ENCODE results near the gene USP54. TPM values are rescaled to one million over a fixed set of nuclear protein-coding genes. Genes with fewer than 3 reads are reported as not detected.

The USP54 gene
- total and polyA plus RNA-seq, 9 of the 15 experiments (the other 6 are each of a cell fraction or from before 2014, with no cell fraction given) = 3.8 to 40.1 (median 16.9) TPM

DNA sequence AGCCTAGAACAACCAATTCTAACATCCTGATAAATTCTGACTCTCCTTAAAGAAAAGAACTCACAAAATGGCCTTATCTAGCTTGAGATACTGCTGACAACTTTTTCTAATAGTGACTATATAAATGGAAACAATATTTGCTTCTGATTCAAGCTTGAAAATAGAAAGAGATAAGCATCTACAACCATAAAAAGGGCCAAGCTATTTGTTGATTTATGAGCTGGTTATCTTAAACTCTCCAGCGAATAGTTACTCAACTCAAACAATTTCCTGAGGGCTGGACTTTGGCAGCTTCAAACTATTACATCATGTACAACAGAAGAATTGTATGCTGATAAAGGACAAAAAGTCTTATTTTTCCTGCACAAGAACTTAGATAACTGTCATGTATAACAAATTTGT is 4.6 kb downstream of the USP54 start (continued):
- TF ChIP-seq JUND (IDR thresholded peaks at IDR 0.05; ENCODE audit: borderline replicate concordance, low read depth, low read length) = peak; percentile 71; the same call in 1 of the 2 replicates
- TF ChIP-seq JUND (tag; IDR thresholded peaks at IDR 0.05; ENCODE audit: borderline replicate concordance, low read depth, low read length) = peak; percentile 68; the same call in 2 of the 3 replicates
- peak; percentile 51 for TF ChIP-seq TAL1 (IDR thresholded peaks at IDR 0.05)
- TF ChIP-seq POLR2A (conservative IDR thresholded peaks at IDR 0.05) = no peak
- TF ChIP-seq RBM17 (IDR thresholded peaks at IDR 0.05; ENCODE audit: borderline replicate concordance, low read depth, low read length) = no peak
- no peak for TF ChIP-seq TAF9B (IDR thresholded peaks at IDR 0.05; ENCODE audit: partially characterized antibody)
- peak; percentile 65 for TF ChIP-seq GATA2 (CRISPR knock-in tag; IDR thresholded peaks at IDR 0.05)
- TF ChIP-seq NBN (IDR thresholded peaks at IDR 0.05; ENCODE audit: low read depth) = peak; percentile 25; the same call in 1 of the 2 replicates

DNA sequence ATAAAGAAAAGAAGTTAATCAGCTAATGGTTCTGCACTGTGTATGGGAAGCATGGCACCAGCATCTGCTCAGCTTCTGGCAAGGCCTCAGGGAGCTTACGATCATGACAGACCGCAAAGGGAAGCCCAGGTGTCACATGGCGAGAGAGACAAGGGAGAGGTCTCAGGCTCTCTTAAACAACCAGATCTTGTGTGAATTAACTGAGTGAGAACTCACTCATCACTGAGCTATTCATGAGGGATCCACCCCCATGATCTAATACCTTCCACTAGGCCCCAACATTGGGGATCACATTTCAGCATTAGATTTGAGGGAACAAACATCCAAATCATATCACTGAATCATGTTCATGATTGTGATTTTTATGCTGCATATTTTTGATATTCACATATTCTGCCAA is 5.8 kb downstream of the USP54 start:
- Histone ChIP-seq H3K4me1 (replicated peaks in 1 of 2; ENCODE audit: control insufficient read depth in 2 of 2, insufficient read depth in 2 of 2, low read length in 2 of 2) (peaks cover 4 to 8% of the 10 kb centered on the region in 2 experiments; a peak in 3 of 5 replicates), H3K4me3 (no peak overlapping the region), H3K9me1 (ENCODE audit: control insufficient read depth, insufficient read depth, low read length) (no peaks in the 10 kb centered on the region), H4K20me1 (replicated peaks; ENCODE audit: control insufficient read depth, insufficient read depth, low read length) (no peaks in the 10 kb centered on the region), H3K27ac (ENCODE audit: extremely low read depth, low read depth, low read length) (no peak overlapping the region), H3K9ac (ENCODE audit: insufficient read depth in 1 of 2, low read depth in 2 of 2, low read length in 2 of 2) (no peak overlapping the region), H3K4me2 (ENCODE audit: insufficient read depth, low read length) (no peak overlapping the region), H3K36me3 (ENCODE audit: control insufficient read depth, insufficient read depth, low read length) (no peaks in the 10 kb centered on the region), H3K79me2 (ENCODE audit: control insufficient read depth, insufficient read depth, low read length) (no peaks in the 10 kb centered on the region), H3K9me3 (replicated peaks; ENCODE audit: control insufficient read depth, insufficient read depth, low read depth, low read length) (no peaks in the 10 kb centered on the region; the same call in 1 of the 2 replicates), H3K27me3 (ENCODE audit: control insufficient read depth in 2 of 2, insufficient read depth in 2 of 2, low read length in 2 of 2) (no peaks in the 10 kb centered on the region), H2AFZ (ENCODE audit: low read depth, low read length) (no peak overlapping the region)
- TF ChIP-seq, protein P1, sequence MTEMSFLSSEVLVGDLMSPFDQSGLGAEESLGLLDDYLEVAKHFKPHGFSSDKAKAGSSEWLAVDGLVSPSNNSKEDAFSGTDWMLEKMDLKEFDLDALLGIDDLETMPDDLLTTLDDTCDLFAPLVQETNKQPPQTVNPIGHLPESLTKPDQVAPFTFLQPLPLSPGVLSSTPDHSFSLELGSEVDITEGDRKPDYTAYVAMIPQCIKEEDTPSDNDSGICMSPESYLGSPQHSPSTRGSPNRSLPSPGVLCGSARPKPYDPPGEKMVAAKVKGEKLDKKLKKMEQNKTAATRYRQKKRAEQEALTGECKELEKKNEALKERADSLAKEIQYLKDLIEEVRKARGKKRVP (CRISPR knock-in tag; IDR thresholded peaks at IDR 0.05) = no peak
- TF ChIP-seq ZNF316 (IDR thresholded peaks at IDR 0.05) (peak; percentile 54), CBX3 (IDR thresholded peaks at IDR 0.05; ENCODE audit: borderline replicate concordance in 1 of 2, low read length in 2 of 2) (0 out of 3 replicates have a peak, but pooled peaks of 1 of the 2 experiments have one; percentile 39)
- DNase-seq (ENCODE audit: extremely low read depth in 1 of 4, low spot score in 3 of 4) = no peak
- BruUV-seq (replicated peaks) = no TSS peak
- no peak for ATAC-seq
- POLR2A ChIA-PET = interaction anchor here (2.4 to 2.9 kb wide), 2 partner anchors 11 to 15 kb away, joined by 8 to 14 read pairs; no protein-coding TSS in a partner anchor
- in situ Hi-C loops (cut with MboI) (no loop called here), intact Hi-C loops (cut with micrococcal nuclease) (no loop called here)
- CTCF ChIA-PET (ENCODE audit: low intra/inter-chr PET ratio) = no interaction called here
- no peak for FAIRE-seq
- WGBS (ENCODE audit: insufficient coverage, low coverage, missing lambda C conversion rate) = 96% methylated on average over 3 of the region's 3 CpGs

Measured in K562 (cell line).